HG03045 (cell line): Measurements from ENCODE around the gene TNFRSF4.
"Not testable (repeated sequence)": the region's sequence is repeated elsewhere in the genome, so short reads cannot be mapped to it uniquely, and the experiment has no call there.

Experiments
- ATAC-seq: cut with Tn5 transposase; IDR thresholded peaks from one replicate; pipeline ENCODE4 v1.9.1; 2021; ENCODE audit warnings: mild to moderate bottlenecking, moderate library complexity; ENCODE audit not compliant: unreplicated experiment

Gene TNFRSF4

GRCh38 chr1:1204425-1204920 lies 9.5 kb downstream of the TNFRSF4 start:
- no peak for ATAC-seq

GRCh38 chr1:1203561-1204424 lies 10.2 kb downstream of the TNFRSF4 start:
- no peak for ATAC-seq

- ATAC-seq, result no peak
Observed at GRCh38 chr1:1202831-1203560, 11.0 kb downstream of the TNFRSF4 start.

DNA sequence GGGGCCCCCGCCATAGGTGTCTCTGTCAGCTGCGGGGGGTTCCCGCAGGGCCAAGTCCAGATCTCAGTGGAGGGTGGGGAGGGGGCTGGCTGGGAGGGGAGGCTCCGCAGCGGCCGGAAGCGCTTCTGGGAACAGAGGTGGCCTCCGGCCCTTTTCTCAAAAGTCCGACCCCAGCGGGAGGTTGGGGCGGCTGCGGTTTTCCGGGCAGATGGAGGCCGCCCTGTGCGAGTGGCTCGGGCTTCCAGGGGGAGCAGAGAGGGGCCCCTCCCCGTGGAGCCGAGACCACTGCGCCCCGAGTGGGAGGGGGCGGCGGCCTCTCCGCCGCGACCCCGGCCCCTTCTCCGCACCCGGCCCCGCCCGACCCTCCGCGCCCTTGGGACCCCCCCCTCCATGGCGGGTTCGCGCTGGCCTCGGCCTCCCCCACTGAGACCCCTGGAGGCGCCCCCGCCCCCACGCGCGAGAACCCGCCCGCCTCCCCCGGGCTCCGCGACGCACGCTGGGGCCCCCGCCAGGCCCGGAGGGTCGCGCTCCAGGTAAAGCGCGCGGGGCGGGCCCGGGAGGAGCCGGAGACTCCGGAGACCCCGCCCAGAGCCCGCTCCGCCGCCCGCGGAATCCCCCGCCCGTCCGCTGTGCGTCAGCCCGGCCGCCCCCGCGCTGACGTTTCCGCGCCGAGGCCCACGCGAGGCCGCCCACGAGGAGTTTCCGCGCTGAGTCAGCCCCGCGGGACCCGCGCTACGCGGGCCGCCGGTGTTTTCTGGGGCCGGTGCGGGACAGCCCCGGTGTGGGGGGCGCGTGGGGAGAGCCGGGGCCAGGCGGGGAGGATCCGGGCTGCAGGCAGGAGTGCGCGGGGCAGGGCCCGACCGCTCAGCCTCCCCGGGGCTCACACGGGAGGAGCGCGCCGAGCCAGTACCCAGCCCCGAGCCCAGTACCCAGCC lies 12.8 kb downstream of the TNFRSF4 start:
- peak; percentile 39 for ATAC-seq

DNA sequence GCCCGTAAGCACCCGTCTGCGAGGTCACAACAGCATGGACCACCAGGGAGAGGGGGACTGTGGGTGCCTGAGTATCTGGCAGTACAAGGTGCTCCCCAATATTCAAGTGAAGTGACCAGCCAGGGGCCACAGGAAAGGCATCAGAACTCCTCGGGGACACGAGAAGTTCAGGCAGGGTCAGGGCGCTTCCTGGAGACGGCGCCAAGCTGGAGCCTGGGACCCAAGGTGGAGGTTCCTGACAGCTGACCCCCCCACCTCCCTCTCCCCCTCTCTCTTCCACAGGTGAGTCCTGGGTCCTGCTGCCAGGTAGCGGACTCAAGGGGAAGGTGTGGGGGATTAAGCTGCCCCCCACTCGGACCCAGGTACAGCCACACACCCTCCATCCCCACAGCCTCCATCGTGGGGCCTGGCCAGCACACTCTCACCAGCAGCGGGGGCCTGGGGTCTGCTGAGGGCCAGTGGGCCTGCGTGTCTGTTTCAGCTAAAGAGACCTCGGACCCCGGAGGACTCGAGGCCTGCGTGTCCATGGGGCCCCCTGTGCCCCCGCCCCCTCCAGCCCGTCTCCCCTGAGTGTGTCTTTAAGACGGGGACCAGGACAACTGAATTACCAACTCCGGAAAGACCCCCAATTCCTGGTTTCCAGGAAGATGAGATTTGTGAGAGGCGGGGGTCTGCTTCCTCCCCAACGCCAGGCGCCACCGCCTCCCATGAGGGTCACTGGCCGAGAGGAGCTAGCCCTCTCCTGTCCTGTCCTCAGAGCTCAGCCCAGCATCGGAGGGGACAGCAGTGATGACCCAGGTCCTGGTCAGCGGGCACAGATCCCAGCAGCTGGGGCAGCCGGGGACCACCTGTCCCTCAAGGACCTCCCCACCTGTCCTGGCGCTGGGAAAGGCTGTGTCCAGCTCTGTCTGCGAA lies 13.7 kb downstream of the TNFRSF4 start:
- no peak for ATAC-seq

- no peak for ATAC-seq
Observed at GRCh38 chr1:1199141-1199960, 14.6 kb downstream of the TNFRSF4 start.

DNA sequence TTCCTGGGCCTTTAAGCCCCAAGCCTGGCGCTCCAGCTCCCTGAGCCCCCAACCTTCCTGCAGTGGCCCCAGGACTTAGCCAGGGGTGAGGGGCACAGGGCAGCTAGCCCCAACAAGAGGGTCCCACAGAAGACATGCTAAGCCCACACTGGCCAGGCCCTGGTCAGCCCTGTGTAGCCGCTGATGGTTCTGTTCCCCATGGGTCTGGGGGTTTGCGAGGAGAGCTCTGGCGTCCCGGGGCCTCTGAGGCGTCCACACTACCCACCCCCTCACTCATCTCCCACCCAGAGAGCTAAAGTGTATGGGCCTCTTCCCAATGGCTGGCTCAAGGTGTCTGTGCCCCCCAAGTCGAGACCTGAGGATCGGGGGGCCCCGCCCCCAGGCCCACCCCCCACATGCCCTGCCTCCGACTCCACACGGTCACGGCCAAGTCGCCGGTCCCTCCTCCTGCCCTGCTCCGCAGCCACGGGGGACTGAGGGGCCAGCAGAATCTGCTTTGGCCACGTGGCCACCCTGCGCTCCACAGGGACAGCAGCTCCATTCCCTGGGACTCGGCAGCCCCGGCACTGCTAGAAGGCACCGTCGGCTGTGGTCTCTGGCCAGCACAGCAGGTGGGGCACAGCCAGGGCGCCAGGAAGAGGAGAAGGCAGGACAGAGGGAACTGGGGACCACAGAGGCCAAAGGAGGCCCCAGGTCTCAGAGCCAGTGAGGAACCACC lies 15.4 kb downstream of the TNFRSF4 start:
- ATAC-seq, result no peak

DNA sequence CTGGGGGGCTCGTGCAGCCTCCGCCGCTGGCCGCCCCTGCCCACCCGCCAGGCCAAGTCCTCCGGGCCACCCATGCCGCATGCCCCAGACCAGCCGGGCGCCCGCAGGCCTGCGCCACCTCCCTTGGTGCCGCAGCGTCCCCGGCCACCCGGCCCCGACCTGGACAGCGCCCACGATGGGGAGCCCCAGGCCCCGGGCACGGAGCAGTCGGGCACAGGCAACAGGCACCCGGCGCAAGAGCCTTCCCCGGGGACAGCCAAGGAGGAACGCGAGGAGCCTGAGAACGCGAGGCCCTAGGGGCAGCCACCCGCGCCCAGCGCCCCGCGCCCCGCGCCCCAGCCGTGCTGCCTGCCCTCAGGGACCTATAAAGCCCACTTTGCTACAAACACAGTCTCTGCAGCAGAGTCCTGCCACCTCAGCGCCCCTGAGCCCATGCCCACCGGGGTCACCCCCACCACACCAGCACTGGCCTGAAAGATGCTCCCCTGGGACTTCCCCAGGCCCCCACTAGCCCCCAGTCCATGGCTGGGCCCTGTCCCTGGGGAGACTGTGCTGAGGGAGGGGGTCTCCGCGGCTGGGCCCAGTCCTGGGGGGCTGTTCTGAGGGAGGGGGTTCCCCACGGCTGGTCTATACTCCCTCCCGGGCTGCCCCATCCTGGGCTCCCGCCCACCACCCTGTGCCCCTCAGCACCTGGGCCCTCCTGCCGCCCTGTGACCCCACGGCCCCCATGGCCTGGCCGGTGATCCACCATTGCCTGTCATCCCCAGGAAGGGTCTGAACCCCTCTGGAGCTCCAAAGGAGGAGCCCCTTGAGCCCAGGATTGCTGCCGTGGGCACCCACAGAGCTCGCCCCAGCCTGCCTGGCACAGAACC lies 16.2 kb downstream of the TNFRSF4 start:
- ATAC-seq, result no peak

GRCh38 chr1:1197188-1197500 lies 16.8 kb downstream of the TNFRSF4 start:
- ATAC-seq, result no peak

DNA sequence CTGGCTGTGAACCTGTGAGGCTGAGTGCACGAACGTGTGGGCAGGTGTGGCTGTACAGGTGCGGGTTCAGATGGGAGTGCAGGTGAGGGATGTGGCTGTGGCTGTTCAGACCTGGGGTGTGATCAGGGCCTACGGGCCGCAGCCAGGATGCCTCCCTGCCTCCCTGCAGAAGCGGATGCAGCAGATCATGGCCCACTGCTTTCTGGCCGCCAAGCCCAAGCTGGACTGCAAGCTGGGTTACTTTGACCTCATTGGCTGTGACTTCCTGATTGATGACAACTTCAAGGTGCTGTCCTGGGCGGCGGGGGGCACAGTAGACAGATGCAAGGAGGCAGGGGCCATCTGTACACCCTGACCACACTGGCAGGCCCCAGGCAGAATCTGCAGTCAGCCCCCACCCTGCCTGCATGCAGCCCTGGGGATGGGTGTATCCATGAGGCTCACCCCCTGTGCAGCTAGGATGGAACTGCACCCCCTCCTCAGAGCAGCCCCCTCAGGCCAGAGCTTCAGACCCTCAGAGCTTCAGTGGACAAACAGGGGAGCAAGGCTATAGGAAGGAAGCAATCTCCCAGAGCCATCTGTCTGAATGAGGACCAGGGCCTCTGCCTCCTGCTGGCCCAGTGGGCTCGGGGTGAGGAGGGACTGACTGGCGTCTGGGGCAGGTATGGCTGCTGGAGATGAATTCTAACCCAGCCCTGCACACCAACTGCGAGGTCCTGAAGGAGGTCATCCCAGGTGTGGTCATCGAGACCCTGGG lies 17.3 kb downstream of the TNFRSF4 start:
- no peak for ATAC-seq

GRCh38 chr1:1195726-1196125 lies 18.2 kb downstream of the TNFRSF4 start:
- not testable (repeated sequence) for ATAC-seq

DNA sequence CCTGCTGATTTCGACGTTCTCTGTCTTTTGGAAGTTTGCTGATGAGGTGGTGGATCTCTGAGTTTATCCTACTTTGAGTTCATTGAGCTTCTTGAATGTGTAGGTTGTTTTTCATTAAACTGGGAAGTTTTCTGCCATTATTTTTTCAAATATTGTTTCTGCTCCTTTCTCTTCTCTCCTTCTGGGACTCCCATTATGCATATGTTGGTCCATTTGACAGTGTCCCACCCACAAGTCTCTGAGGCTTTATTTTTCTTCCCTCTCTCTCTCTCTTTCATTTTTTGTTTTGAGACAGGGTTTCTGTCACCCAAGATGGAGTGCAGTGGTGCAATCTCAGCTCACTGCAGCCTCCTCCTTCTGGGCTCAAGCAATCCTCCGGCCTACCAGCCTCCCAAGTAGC lies 19.2 kb downstream of the TNFRSF4 start:
- no peak for ATAC-seq

- ATAC-seq, result no peak
Observed at GRCh38 chr1:1191734-1192133, 22.2 kb downstream of the TNFRSF4 start.

GRCh38 chr1:1189111-1189510 lies 24.8 kb downstream of the TNFRSF4 start:
- no peak for ATAC-seq

DNA sequence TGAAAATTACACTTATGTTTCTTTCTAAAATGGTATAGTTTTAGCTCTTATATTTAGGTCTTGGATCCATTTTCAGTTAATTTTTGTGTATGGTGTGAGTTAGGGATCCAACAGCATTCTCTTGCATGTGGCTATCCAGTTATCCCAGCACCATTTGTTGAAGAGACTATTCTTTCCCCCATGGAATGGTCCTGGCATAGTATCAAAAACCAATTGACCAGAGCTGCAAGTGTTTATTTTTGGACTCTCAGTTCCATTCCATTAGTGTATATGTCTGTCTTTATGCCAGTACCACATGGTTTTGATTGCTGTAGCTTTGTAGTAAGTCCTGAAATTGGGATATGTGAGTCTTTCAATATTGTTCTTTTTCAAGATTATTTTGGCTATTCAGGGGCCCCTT lies 26.0 kb downstream of the TNFRSF4 start:
- no peak for ATAC-seq

GRCh38 chr1:1185101-1185765 lies 28.7 kb downstream of the TNFRSF4 start:
- ATAC-seq, result no peak
